C4-2B (cell line): Measurements from ENCODE around the gene SLIT3.

Experiments
- CTCF ChIP-seq: fragments of 450-650 bp; conservative IDR thresholded peaks from 2 replicates; pipeline ENCODE4 v1.5.1; 2017; ENCODE audit warnings: mild to moderate bottlenecking
- ZFX ChIP-seq: fragments of 450-650 bp; IDR thresholded peaks from 2 replicates; pipeline ENCODE4 v1.6.1; 2017

- TF ChIP-seq CTCF = no peak
- TF ChIP-seq ZFX = no peak
These were observed 524.9 kb downstream of the SLIT3 start for GRCh38 chr5:168776070-168776469.
